Chondrocyte (in vitro differentiated cells): ENCODE results near the gene DYNLRB1. TPM values are rescaled to one million over a fixed set of nuclear protein-coding genes. Genes with fewer than 3 reads are reported as not detected.

Source experiments
- DNase-seq: peaks from one replicate; pipeline ENCODE4 v3.0.0; 2021; ENCODE audit warnings: mixed read lengths, low spot score
- H3K27ac Mint-ChIP-seq: one replicate; pipeline ENCODE4 v1.8.0; 2021; ENCODE audit warnings: mild to moderate bottlenecking, moderate library complexity, mixed read lengths; ENCODE audit not compliant: unreplicated experiment
- H3K27me3 Mint-ChIP-seq: 2 replicates; pipeline ENCODE4 v1.8.0; 2021; ENCODE audit warnings: low read depth, mixed read lengths
- H3K36me3 Mint-ChIP-seq: 2 replicates; pipeline ENCODE4 v1.8.0; 2021; ENCODE audit warnings: low read depth, mixed read lengths
- H3K4me1 Mint-ChIP-seq: 2 replicates; pipeline ENCODE4 v1.8.0; 2021; ENCODE audit warnings: low read depth, mild to moderate bottlenecking, mixed read lengths
- H3K4me3 Mint-ChIP-seq: one replicate; pipeline ENCODE4 v1.8.0; 2021; ENCODE audit warnings: mild to moderate bottlenecking, moderate library complexity, mixed read lengths; ENCODE audit not compliant: unreplicated experiment
- H3K9me3 Mint-ChIP-seq: 2 replicates; pipeline ENCODE4 v1.8.0; 2021; ENCODE audit warnings: low read depth, mixed read lengths
- total RNA-seq: library from RNA; stranded (reverse); gene quantifications from 3 replicates; pipeline ENCODE4 v1.2.1, GENCODE V29; 2021
- TF ChIP-seq, protein P1 (sequence below): fragments of 200-600 bp; sonication (generic); IDR thresholded peaks from 2 replicates; pipeline ENCODE4 v1.5.0; 2021; ENCODE audit warnings: antibody characterized with exemption, mild to moderate bottlenecking, moderate library complexity

Gene DYNLRB1
- total RNA-seq, 1 donor from 2014 or later: 199 TPM

DNA sequence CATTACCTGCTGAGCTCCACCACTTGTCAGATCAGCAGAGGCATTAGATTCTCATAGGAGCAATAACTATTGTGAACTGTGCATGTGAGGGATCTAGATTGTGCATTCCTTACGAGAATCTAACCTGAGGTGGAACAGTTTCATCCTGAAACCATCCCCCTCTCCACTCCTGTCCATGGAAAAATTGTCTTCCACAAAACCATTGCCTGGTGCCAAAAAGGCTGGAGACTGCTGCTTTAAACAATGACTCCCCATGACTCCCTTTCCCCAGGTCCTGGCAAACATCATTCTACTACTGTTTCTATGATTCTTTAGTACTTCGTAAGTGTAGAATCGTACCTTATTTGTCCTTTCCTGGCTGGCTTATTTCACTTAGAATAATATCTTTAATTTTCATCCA, 9.7 kb upstream of the DYNLRB1 start:
- H3K36me3 Mint-ChIP-seq: peaks cover 37% of the 10 kb centered on the region
- no peaks in the 10 kb centered on the region for H3K27me3 Mint-ChIP-seq
- no peak for DNase-seq
- peaks cover 3% of the 10 kb centered on the region for H3K9me3 Mint-ChIP-seq
- H3K4me1 Mint-ChIP-seq: no peaks in the 10 kb centered on the region
- TF ChIP-seq, protein P1, sequence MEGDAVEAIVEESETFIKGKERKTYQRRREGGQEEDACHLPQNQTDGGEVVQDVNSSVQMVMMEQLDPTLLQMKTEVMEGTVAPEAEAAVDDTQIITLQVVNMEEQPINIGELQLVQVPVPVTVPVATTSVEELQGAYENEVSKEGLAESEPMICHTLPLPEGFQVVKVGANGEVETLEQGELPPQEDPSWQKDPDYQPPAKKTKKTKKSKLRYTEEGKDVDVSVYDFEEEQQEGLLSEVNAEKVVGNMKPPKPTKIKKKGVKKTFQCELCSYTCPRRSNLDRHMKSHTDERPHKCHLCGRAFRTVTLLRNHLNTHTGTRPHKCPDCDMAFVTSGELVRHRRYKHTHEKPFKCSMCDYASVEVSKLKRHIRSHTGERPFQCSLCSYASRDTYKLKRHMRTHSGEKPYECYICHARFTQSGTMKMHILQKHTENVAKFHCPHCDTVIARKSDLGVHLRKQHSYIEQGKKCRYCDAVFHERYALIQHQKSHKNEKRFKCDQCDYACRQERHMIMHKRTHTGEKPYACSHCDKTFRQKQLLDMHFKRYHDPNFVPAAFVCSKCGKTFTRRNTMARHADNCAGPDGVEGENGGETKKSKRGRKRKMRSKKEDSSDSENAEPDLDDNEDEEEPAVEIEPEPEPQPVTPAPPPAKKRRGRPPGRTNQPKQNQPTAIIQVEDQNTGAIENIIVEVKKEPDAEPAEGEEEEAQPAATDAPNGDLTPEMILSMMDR: no peak
- H3K4me3 Mint-ChIP-seq: no peak overlapping the region
- peak overlapping the region; percentile 22 for H3K27ac Mint-ChIP-seq

- H3K4me1 Mint-ChIP-seq: peaks cover 3% of the 10 kb centered on the region
- no peaks in the 10 kb centered on the region for H3K27me3 Mint-ChIP-seq
- H3K27ac Mint-ChIP-seq: no peak overlapping the region
- DNase-seq: no peak
- TF ChIP-seq, protein P1: no peak
- H3K36me3 Mint-ChIP-seq: peaks cover 36% of the 10 kb centered on the region
- H3K9me3 Mint-ChIP-seq: no peaks in the 10 kb centered on the region
- H3K4me3 Mint-ChIP-seq: no peak overlapping the region
These were observed 8.4 kb upstream of the DYNLRB1 start for GRCh38 chr20:34507702-34508413.

- TF ChIP-seq, protein P1: no peak
- Mint-ChIP-seq H3K9me3 (no peaks in the 10 kb centered on the region), H3K27me3 (no peaks in the 10 kb centered on the region), H3K36me3 (peaks cover 34% of the 10 kb centered on the region), H3K4me3 (no peak overlapping the region), H3K27ac (no peak overlapping the region), H3K4me1 (peaks cover 19% of the 10 kb centered on the region)
- DNase-seq: no peak
These were observed 5.6 kb upstream of the DYNLRB1 start for GRCh38 chr20:34510575-34510974.

- Mint-ChIP-seq H3K9me3 (no peaks in the 10 kb centered on the region), H3K4me1 (peaks cover 25% of the 10 kb centered on the region), H3K27ac (no peak overlapping the region), H3K4me3 (no peak overlapping the region), H3K36me3 (peaks cover 27% of the 10 kb centered on the region), H3K27me3 (no peaks in the 10 kb centered on the region)
- DNase-seq: no peak
- TF ChIP-seq, protein P1: no peak
These were observed 4.3 kb upstream of the DYNLRB1 start for GRCh38 chr20:34511891-34512265.

- Mint-ChIP-seq H3K4me3 (no peak overlapping the region), H3K9me3 (no peaks in the 10 kb centered on the region), H3K27ac (peak overlapping the region; percentile 15), H3K4me1 (peaks cover 25% of the 10 kb centered on the region), H3K27me3 (no peaks in the 10 kb centered on the region), H3K36me3 (peaks cover 27% of the 10 kb centered on the region)
- no peak for DNase-seq
- TF ChIP-seq, protein P1: no peak
These were observed 3.8 kb upstream of the DYNLRB1 start for GRCh38 chr20:34512266-34512954.
